Stimulated activated CD4-positive, alpha-beta T cell treated with anti-CD3 and anti-CD28 coated beads, TNF-alpha, amount 100 ng/mL, for 4 hours (primary cell): ENCODE measurements around the gene SLC9C1.

Experiments
- DNase-seq, 3 experiments: peaks; one replicate each; pipeline ENCODE4 v3.0.0-alpha.2; 2020; ENCODE audit warnings: low read depth in 3 of 3

SLC9C1 gene

DNA sequence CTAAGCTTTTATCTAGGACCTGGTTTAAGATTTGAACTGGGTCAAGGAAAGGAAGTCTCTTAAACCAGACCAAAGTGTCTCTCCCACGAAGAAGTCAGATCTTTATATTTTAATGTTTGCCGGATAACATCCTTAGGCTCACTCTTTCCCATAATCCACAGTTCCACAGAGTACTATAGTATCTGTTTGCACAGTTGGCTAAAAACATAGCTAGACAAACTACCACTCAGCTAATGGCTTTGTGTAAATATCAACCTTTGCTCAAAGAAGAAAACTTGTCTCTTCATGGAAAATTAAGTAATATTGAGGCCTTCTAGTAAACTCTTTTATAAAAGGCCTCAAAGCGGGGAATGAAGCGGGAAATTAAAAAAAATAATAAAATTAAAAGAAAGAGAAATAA lies 13.5 kb upstream of the SLC9C1 start:
- DNase-seq = no peak

DNA sequence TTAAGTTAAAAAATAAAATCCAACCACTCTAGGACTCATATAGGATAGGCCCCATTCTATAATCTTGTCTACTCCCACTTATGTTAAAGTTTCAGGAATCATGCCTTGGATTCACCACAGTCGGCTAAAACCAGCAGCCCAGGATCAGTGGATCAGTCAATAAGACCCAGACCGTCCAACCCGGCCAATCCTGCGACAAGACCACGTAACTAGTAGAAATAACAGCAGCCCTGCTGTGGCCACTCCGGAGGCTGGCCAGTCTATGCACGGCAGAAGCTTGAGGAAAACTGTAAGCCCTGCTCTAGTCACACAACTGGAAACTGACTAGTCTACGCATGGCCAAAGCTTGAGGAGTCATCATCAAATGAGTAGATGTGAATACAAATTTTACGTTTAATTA lies 12.8 kb upstream of the SLC9C1 start:
- DNase-seq = no peak

DNA sequence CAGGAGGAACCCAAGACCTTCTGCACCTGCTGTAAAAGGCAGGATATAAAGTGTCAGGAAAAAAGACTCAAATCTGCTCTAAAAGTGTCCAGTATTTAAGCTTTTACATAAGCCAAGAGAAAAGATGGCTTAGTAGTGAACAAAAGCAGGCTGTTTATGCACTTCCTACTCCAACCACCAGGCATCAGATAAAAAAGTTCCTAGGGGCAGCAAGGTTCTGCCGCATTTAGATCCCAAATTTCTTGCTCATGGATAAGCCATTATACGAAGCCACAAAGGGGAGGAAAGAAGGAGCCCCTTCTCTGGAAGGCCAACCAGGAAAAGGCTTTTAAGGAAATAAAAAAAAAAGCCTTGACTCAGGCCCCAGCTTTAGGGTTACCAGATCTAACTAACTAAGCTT lies 10.6 kb upstream of the SLC9C1 start:
- DNase-seq = no peak

DNA sequence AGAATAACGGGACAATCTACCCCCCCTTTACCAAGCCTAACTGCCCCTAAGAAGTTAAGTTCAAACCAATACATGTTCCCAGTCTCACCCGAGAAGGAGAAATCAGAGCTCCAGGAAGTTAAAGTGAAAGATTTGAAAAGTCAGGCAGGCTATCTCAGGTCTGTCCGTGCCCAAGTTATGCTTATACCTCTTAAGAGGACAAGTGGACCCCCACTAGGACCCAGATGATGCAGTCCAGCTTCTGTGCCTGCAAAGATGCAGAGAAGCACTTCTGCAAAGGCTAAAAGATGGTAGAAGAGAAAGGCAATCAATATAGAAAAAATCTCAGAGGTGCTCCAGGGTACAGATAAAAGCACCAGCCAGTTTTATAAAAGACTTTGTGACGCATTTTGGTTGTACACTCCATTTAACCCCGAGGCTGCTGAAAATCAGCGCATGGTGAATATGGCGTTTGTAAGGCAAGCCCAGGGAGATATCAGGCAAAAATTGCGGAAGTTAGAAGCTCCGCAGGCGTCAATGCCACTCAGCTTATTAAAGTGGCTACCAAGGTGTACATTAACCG lies 9.8 kb upstream of the SLC9C1 start:
- no peak for DNase-seq

DNA sequence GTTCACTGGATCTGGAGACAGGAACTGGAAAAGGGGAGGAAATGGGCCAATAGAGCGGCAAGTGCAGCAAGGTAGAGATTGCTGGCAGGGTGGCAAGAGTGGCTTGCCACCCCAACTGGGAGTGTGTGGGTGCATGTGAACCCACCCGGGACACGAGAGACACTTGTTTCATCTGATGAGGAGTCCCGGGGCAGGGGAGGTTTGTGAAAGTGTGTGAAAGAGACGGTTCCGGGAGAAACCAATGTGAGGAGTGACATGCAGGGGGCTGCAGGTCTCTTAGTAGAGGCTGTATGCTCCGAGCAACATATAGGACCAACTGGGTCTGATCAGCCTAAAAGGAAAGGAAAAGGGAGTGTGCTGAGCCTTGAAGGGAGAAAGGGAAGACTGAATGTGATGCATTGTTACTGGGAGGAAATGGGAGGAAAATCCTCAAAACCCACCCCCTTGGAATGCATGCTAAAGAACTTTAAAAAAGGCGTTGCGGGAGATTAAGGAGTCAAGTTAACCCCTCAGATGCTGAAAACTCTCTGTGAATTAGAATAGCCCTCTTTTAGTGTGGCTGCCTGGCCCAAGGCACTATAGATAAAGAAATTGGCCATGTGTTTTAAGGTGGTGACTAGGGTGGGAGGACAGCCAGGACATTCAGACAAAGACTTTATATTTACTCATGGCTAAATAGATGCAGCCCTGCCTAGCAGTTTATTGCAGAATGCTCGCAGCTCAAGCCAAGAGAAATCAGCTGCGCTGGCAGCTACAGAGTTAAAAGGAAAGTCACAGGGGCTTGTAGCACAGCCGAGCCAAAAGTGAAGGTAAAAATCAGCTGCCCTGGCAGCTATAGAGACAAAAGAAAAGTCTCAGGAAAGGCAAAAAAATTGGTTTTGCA lies 9.1 kb upstream of the SLC9C1 start:
- DNase-seq = no peak

DNA sequence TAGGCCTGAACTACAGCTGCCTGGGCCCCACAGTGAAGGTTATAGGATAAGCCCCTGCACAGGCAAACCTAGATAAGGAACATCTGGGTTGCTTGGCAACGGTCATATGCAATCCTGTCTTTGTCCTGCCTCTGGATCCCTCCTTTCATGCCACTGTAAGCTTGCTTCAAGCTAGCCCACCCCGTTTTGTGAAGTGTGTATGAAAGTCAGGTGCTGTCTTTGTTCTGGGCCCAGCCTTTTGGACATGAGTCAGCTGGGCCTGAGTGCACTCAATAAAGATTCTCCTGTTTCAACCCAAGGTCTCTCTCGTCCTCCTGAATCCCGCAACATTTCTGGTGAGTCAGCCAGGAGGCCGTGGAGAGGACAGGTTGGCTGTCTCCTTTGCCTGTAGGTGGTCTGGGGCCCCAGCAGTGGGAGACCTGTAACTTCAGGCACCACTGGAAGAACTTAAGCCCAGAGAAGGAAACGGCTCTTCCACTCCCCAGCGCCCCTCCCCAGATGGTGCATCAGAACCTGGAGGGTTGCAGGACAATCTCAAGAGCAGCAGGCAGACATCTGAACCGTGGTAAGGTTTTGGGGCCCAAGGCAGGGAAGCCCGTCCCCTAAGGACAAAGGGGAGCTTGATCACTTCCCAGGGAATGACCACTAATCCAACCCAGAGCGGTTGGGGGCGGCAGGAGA lies 8.3 kb upstream of the SLC9C1 start:
- DNase-seq = no peak

DNA sequence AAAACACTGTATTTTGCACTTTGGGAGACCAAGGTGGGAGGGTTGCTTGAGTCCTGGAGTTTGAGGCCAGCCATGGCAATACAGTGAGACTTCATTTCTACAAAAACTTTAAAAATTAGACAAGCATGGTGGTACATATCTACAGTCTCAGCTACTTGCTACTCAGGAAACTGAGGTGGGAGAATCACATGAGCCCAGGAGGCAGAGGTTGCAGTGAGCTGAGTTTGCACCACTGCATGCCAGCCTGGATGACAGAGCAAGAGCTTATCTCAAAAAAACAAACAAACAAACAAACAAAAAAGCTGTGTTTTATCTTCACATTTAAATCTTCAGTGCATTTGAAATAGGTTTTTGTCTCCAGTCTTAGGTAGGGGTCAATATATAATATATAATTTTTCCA lies 4.8 kb upstream of the SLC9C1 start:
- no peak for DNase-seq

DNA sequence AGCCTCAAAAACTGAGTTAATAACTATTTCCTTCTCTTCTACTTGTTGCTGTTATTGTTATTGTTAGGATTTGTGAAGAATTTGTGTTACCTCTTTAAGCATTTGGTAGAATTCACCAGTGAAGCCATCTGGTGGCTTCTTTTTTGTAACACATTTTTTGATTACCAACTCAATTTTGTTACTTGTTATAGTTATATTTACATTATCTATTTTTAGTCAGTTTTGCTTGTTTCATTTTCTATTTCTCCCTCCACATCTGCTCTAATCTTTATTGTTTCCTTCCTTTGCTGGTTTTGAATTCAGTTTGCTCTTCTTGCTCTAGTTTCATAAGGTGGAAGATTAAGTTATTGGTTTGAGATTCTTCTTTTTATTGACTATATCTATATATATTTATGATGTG lies 3.7 kb upstream of the SLC9C1 start:
- no peak for DNase-seq

DNA sequence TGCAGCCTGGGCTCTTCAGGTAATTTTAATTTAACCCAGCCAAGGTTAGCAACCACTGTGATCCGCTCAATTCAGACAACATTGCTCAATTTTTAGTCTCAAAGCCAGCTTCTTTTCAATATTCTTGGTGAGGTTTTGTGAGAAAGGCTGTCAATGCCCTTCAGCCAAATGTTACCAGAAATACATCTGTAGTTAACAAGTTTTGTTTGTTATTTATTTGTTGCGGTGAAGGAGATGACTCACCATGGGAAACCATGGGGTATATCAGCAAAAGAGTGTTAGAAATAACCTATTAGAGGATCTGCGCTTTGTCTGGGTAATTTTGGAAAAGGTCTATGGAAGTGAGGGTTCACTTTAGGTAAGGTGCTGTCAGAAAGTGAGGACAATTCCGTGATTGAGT lies 5.0 kb downstream of the SLC9C1 start:
- DNase-seq = no peak

DNA sequence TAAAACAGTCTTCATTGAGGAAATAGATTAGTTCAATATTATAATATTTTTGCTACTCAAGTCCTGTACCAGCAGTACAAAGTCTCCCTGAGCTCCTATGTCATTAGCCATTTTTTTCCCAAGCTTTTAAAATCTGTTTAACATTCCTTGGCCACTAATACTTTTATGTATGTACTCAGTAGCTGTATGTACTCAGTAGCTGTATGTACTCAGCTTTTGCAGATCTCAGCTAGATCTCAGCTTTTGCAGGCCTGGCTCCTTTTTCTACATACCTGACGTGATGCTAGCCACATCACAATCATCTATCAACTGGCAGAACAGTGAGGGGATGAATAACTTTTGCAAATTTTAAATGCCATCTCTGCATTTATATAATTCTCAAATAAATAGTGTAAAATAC lies 13.8 kb downstream of the SLC9C1 start:
- no peak for DNase-seq

DNA sequence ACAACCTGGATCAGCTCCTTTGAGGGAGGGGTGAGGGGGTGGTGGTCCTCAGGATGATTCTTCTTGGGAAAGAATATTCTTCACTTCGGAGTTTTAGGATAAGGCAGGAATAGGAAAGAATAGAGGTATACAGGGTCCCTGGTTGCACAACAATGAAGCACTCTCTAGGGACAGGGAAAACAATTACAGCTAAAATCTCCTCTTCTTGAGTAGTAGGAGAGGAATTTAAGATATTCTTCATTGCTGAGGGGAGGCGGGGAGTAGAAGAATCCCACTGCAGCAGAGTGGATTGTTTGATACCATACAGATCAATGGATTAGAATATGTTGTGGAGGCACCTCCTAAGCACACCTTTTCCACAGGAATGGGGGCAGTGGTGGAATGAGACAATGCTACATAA lies 20.5 kb downstream of the SLC9C1 start:
- DNase-seq = no peak

DNA sequence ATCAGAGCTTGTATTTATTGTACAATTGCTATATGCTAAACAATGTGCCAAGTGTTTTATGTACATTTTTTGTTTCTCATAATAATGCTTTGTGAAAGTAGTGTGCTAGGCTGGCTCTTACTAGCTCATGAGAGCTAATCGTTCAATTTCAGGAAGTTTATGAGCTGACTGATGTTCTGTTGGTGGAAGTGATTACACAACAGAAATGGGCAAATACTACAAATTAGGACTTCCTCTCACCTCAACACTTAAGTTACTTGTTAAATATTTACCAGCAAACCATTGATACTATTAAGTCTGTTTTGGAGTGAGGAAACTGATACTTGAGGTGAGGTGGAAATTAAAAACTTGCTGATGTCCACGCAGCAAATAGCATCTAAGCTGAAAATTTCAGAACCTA lies 32.3 kb downstream of the SLC9C1 start:
- no peak for DNase-seq

DNA sequence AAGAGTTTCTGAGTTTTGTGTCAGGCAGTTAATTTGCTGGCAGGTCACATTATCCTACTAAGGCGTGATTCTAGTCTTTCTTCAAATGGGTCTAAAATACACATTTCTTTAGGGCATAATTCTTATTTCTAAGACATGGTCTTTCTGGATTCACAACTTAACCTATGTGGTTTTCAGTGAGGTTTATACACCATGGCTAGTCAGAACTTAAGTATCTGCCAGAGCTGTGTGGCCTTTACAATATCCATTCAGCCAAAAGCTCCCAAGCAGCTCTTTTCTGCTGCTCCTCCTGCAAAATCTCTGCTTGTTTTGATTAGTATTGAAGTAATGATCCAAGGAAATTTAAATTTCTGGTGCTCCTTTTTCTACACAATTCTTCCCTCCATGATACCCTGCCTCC lies 33.5 kb downstream of the SLC9C1 start:
- no peak for DNase-seq

DNA sequence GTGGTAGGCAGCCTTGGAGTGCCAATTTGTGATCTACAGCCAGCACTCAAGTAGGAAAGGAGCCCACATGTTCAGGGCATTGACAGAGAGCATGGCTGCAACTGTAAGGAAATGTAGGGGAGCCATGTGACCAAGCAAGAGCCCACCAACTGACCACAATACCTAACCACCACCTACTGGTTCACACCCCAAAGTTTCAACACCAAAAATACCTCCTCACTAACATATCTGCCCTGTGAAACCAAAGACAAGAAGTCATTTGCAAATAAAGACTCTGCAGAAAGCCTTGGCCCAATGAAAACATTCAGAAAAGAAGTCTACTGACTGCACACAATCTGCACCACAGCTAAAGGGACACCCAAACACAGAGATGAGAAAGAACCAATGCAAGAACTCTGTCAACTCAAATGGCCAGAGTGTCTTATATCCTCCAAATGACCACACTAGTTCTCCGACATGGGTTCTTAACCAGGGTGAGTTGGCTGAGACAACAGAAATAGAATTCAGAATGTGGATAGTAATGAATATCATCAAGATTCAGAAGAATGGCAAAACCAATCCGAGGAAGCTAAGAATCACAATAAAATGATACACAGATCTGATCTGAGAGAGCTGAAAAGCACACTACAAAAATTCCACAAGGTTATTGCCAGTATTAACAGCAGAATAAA lies 40.6 kb downstream of the SLC9C1 start:
- no peak for DNase-seq

DNA sequence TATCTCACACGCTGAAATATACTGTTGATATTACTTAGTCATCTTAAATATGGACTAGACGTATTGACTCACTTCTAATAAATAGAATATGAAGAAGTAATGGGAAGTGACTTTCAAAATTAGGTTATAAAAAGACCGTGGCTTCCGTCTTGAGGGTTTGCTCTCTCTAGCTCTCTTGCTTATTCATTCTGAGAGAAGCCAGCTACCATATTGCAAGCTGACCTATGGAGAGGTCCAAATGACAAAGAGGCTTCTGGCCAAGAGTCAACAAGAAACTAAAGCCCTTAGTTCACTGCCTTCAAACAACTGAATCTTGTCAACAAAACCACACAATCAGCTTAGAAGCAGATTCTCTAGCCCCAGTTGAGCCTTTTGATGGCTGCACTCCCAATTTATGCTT lies 46.1 kb downstream of the SLC9C1 start:
- no peak for DNase-seq

DNA sequence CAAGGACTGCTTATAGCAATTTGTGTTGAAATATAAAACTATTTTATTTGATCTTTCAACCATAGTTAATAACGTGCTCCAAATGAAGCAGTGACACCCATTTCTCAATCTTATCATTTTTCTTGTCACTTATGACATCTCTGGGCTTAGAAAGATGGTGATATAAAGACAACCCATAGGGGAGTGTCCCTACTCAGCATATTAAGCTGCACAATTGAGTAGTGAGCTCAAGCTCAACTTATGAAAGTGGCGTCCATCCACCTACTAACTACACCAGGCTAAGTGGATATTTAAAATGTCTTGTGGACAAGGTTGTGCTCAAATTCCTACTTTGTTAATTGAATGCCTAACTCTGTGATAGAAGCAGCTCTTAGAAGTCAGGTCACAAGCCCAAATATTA lies 46.7 kb downstream of the SLC9C1 start:
- no peak for DNase-seq

DNA sequence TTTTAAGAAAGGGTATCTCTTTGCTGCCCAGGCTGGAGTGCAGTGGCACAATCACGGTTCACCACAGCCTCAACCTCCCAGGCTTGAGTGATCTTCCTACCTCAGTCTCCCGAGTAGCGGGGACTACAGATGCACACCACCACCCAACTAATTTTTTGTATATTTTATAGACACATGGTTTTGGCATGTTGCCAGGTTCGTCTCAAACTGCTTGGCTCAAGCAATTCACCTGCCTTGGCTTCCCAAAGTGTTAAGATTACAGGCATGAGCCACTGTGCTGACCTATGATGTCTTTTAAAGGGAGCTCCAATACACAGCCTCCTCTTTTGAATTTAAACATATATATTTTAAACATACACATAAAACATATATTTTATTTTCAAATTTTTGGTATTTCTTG lies 60.9 kb downstream of the SLC9C1 start:
- DNase-seq = no peak

DNA sequence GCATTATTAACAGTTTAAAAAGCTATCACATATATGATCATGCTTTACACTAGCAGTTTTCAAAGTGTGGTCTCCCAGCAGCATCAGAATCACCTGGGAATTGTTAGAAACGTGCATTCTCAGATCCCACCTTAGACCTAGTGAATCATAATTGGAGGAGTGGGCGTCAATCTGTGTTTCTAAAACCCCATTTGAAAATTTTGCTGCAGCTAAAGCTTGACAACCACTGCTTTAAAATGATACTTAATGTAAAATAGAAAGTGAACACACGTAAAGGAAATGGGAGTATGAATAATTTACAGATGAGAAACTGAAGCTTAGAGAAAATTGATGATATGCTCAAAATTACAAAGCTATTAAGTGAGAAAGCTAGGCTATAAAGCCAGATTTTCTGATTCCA lies 62.3 kb downstream of the SLC9C1 start:
- DNase-seq = no peak

DNA sequence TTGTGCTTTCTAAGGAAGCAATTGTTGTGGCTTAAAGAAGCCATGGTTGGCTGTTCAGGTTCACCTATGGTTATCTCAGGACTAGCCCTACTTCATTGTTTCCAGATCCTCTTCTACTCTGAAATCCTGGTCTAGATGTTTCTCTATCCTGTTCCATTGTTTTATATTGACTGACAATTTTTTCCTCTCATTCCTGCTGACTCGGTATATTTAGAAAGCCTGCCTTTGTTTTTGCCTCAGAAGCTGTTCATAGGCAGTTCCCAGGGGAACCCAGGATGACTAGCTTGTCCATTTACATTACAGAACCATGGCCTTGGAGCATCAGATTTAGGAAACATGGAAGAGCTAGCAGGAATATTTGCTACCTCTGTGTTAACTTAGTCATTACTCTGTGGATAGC lies 64.0 kb downstream of the SLC9C1 start:
- DNase-seq = no peak

DNA sequence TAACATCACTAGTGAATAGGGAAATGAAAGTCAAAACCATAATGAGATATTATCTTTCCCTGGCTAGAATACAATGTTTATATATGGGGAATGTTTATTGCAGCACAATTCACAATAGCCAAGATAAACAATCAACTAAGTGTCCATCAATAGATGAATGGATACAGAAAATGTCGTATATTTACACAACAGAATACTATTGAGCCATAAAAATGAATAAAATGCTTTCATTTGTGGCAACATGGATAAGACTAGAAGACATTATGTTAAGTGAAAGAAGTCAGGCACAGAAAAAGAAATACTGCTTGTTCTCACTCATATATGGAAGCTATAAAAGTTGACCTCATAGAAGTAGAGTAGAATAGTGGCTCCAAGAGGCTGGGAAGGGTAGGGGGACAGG lies 65.2 kb downstream of the SLC9C1 start:
- no peak for DNase-seq

DNA sequence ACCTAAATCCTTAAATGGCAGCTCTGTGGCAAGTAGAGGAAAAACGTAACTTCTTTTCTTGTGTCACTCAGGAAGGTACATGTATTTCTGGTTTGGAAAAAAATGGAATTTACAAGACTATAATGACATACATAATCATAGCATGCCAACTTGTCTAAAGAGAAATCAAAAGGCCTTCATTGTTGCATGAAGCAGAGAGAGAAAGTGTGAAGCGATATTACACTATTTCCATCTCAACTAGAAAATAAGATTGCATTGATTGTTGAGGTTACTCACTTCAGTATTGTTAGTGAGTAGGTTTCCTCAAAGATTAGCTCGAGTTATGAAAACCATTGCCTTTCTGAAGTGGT lies 93.7 kb downstream of the SLC9C1 start:
- no peak for DNase-seq

DNA sequence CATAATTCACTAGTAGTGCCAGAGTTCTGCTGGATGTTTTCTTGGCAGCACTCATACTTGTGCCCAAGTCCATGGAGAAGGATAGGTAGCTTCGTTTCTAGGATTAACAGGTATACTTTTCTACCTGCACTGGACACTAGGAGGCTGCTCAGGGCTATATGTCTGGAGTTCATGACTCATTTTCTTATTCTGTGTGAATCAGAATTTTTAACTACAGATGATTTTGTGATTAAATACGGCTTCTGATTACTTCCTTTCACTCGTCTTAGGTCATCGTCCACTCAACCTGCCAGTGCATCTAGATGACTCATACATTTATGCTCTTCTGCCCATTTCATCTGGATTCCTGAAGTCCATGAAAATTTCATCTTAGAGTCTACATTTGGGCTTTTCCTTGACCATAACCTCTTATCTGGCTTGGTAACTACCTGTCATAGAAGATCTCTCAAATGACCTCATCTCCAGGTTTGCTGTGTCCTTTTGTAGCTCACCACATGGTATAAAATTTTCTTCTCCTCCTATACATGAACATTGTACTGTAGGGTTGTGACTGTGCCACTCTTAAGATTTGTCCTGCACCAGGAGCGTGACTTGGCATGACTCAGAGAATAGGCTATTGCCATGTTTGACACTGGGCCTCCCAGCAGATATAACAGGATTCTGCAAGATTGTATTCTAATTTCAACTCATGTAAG lies 94.2 kb downstream of the SLC9C1 start:
- no peak for DNase-seq
